Fibroblast of the conjunctiva (primary cell): ENCODE results near the gene CNN2.
"Not testable (repeated sequence)": the region's sequence is repeated elsewhere in the genome, so short reads cannot be mapped to it uniquely, and the experiment has no call there.

Source experiments
- DNase-seq: peaks from one replicate; pipeline ENCODE4 v3.0.0-alpha.2; 2010; ENCODE audit warnings: low read depth

The CNN2 gene

DNA sequence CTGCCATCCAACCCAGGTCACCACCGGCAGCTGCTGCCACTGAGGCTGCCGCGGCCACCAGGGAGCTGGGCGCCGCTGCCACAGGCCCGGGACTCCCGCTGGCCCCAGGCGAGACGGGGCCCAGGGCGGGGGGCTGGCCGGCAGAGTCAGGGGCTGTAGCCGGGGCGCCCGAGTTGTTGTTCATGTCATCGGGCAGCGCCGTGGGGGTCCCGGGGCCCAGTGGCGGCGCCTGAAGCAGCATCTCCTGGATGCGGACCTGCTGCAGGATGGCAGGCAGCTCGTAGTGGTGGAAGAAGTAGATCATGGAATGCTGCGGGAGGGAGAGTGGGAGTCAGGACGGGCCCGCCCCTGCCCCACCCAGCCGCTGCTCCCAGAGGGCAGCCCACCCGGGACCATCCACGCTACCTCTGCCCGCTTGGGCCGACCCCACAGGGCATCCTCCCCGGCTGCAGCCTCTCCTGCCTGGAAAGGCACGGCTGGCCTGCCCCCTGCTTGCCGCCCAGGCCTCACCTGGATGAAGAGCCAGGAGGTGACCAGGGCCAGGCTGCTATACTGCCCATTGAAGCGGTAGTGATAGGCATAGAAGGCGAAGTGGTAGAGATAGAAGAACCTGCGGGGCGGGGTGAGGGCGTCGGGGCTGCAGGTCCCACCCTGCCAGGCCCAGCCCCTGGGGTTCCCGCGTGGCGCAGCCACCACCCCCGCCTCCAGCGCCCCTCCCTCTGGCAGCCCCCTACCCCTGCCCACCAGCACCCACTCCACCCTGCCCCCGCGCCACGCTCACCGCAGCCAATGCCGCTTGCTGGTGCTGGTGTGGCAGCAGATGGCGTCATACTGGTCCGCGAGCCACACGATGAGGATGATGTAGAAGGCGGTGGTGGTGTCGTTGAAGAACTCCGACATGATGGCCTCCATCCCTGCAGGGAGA, 15.6 kb upstream of the CNN2 start:
- DNase-seq = no peak

DNA sequence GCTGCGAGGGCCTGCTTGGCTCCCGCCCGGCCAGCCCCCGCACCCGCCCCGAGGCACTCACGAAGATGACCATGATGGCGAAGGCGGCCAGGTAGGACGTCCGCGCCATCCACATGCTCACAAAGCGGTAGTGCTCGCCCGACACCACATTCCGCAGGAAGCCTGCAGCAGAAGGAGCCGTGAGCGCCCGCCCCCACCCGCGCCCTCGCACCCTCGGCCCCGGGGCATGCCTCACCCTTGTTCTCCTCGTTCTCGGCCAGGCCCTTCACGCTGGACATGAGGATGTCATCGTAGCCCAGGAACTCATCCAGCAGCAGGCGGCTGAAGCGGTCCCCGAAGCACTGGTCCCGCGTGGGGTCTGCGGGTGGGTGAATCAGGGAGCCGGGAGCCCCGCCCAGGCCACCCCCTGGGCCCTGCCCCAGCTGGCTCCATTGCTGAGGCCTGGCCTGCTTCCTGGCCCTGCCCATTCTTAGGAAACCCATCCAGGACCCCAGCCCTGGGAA, 14.5 kb upstream of the CNN2 start:
- DNase-seq = no peak

DNA sequence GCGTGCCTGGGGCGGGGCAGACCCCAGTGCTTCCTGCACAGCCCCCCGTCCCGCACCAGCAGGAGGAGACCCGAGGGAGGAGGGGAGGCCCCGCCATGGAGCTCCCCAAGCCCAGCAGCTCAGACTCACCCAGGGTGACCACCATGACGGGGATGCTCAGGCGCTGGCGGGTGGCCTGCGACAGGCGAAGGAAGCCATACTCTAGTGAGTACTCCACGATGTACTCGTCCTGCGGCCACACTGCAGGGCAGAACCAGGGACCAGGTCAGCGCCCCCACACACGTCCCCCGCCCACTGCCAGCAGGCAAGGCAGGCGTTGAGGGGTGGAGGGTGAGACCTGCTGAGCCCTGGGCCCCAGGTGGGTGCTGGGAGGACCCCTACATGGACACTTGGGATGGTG, 14.1 kb upstream of the CNN2 start:
- no peak for DNase-seq

DNA sequence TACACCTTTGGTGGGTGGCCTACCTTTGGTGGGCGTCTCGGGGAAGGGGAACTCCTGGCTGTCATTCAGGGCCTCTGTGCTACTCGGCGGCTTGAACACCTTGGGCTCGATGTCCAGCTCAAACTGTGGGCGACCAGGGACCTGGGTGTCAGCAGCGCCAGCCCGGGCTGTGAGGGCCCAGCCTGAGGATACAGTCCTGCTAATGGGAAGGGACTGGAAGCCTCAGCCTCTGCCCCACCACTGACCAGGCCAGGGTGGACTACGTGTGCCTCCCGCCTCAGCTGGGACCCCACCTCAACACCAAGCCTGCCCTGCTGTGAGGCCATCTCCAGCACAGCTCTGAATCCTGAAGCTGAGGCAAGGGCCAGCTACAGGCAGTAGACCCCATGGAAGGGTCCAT, 13.2 kb upstream of the CNN2 start:
- DNase-seq = no peak

DNA sequence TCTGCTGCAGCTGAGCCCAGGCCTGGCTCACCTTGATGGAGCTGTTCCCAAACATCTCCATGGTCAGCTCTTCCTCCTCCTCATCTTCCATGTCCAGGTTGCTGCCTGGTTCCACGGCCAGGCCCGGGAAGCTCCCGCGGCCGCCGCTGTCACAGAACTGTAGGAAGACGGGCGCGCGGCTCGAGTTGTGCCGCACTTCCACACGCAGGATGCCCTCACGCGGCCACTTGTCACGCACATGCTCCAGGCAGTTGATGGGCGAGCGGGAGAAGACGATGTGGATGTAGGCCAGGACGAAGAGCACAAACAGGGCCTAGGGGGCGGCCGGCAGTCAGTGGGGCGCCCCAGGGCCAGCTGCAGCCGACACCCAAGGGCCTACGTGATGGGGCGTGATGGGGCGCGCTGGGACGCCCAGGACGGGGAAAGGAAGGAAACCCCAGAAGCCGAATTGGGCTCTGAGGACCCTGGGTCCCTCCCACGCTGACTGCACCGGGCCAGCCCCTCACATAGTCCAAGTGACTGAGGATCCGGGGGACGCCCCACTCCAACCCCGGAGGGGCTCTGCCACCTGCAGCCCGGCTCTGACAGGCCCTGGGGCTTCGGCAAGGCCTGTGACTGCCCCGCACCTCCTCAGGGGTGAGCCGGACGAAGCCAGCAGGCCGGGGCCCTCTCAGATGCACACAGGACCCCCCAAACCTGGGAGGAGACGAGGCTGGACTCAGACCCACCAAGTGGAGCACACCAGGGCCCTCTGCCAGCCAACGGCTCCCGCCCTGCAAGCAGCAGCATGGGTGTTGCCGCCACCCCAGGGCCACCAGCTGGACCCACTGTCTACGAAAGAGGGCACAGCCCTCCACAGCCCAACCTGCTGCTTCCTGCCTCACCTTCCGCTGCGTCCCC, 12.0 kb upstream of the CNN2 start:
- no peak for DNase-seq

DNA sequence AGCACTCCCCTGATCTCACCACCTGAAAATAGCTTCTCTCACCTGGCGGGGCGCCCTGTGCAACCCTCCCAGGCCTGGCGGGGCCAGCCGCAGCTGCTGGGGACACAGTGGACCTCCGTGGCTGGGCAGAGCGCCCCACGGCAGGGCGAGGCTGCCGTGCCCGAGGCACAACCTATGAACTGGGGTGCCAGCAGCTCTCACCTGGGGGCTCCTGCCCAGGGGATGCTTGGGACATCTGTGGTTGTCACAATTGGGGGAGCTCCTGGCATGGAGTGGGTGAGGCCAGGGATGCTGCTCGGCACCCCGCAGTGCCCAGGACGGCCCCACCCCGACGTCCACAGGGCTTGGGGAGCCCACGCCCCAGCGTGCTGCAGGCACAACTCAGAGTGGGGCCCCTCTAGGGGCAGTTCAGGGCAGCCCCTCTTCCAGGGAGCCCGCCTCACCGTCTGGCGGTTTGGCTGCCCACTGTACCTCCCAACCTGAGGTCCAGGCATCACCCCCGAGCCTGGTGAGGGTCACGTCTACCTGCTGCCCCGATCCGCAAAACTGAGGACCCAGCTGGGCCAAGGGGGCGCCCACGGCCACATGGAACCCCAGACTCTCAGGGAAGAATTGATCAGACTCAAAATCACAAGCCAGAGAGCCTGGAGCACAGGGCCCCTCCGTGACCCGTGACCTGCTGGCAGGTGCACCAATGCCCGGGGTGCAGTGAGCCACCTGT, 11.2 kb upstream of the CNN2 start:
- no peak for DNase-seq

DNA sequence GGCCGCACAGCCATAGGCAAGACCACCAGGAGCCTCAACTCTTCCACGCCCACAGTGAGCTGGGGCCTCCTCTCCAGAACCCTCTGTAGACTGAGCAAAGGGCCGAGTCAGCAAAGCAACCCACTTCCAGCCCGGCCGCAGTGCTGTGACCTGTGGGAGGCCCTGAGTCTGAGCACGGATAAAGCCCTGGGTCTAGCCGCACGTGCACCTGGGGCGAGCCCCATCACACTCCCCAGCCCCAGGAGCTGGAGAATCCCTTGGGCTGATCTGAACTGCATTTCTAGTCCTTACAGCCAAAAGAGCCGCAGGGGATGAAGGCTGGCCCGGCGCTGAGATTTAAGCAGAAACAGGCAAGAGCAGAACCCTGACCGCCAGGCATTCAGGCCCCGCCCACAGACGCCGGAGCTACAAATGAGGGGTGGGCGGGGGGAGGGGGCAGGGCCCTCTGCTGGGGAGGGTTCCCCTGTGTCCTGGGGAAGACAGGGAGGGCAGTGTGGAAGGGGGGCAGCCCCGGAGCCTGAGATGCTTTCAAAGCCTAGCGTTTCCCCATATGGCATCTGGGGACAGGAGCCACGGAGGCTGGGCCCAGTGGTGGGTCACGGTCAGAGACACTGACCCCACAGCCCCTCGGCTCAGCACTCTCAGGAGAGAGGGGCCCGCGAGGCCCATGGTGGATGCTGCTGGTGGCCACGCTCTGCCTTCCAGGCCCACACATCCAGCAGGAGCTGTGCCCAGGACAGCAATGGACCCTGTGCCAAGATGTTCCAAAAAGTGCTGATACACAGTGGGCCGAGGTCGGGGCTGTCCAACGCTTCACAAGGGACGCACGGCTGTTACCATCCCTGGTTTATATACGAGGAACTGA, 10.4 kb upstream of the CNN2 start:
- no peak for DNase-seq

DNA sequence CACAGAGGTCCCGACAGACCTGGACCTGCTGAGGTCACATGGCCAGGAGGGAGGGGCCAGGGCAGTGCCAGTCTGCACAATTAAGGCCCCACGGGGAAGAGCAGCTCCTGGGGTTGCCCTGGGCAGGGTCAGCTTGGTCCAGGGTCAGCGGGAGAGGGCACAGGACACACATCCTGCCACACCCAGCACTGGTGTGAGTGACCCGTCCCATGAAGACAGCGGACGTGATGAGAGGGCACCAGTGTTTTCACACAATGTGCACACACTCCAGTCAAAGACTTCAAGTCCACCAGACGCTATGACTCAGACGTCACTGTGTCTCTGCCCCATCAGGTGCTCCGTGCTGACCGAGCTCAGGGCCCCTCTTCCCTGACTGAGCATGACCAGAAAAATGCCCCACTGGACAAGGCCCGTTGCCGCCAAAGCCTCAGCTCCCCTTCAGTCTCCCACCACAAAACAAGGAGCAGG, 9.7 kb upstream of the CNN2 start:
- DNase-seq = no peak

DNA sequence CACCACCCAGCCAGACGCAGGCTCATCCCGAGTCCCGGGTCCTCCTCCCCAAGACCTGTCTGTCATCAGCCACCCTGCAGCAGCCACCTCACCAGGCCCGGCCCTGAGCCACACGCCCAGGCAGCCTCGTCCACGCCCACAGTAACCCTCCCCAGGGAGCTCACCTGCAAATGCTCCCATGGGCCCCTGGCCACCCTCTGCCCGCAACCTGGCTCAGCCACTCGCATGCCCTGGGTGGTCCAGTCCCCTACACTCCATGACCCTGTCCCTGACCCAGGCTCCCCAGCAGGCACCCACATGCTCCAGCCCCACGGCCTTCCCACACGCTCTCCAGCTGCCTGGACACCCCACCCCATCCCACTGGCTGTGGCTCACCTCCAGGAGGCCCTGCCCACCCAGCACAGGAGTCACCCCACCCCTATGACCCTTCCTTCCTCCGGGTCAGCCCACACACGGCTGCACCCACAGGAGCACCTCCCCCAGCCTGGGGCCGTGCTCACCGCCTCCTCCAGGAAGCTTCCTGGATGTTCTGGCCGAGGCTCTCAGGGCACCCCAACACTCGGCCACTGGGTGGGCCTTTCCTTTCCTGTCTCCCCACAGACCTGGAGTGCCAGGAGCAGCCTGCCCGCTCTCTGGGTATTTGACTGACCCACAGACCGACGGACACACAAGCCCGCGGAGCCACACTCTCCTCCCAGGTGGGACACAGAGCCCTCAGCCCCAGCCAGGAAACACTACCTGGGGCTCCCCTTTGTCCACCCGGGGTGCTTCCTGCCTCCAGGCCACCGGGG, 9.1 kb upstream of the CNN2 start:
- no peak for DNase-seq

DNA sequence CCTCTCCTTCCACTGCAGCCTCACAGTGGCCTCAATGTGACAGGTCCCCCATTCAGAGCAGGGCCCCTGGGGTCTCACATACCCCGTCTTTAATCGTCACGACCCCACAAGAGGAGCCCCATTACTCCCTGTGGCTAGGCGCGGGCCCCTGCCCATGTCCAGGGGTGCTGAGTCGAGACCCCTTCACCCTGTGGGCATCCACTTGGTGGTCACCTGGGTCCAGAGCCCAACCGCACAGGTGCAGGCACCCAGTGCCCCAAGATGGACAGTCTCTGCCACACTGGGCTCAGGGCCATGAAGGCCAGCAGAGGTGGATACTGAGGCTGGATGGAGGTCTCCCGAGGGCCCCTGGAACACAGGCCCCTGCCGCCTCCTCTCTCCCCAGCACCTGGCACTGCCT, 8.5 kb upstream of the CNN2 start:
- DNase-seq = no peak

DNA sequence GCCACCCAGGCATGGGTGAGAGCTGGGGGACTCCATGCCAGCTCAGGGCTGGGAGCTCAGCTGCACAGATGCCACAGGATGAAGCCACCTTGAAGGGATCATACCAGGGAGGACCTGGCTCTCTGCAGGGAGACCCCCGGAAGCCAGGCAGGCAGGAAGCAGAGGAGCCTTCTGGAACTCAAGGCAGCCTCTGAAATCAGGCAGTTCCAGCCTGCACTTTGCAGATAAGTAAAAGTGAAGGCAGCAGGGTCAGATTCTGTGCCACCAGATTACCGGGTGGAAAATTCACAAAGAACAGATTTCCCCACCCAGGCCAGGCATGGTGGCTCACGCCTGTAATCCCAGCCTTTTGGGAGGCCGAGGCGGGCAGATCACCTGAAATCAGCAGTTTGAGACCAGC, 8.0 kb upstream of the CNN2 start:
- DNase-seq = no peak

DNA sequence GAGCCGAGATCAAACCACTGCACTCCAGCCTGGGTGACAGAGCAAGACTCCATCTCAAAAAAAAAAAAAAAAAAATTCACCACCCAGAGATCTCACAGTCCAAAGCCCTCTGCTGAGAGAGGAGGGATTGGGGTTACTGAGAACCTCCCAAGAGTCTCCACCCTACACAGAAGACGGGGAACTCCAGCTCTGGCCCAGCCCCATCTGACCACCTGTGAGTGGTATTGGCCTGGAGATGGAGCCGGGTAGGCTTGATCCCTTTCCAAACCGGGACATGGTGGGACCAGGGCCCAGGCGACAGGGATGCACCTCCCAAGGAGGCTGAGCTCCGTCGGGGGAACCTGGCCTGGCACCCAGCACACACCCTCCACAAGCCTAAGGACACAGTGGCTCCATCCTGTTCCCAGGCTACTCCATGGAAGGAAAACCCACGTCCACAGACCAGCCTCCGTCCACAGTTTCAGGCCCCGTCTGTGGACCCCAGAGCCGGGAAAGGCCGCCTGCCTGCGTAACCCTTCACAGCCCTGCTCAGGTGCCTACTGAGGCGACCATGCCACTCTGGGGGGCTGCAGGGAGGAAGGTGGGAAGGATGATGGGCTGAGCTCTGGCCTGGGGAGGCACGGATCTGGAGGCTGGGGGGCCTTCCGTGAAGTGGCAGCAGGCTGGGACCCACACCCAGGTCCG, 7.3 kb upstream of the CNN2 start:
- no peak for DNase-seq

DNA sequence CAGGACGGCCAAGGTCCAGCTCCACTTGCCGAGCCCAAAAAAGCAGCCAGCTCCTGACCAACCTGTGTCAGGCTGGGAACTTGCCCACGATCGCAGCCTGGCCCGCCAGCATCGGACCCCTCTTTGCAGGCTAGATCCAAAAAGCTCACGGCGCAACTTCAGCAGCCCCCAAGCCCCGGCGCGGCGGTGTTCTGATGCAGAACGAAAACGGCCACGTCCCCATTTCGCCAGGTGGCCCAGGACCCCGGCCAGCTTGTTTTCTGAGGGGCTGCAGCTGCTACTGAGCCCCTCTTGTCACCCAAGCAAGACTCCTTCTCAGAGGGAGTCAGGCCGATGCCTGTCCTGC, 6.8 kb upstream of the CNN2 start:
- no peak for DNase-seq

DNA sequence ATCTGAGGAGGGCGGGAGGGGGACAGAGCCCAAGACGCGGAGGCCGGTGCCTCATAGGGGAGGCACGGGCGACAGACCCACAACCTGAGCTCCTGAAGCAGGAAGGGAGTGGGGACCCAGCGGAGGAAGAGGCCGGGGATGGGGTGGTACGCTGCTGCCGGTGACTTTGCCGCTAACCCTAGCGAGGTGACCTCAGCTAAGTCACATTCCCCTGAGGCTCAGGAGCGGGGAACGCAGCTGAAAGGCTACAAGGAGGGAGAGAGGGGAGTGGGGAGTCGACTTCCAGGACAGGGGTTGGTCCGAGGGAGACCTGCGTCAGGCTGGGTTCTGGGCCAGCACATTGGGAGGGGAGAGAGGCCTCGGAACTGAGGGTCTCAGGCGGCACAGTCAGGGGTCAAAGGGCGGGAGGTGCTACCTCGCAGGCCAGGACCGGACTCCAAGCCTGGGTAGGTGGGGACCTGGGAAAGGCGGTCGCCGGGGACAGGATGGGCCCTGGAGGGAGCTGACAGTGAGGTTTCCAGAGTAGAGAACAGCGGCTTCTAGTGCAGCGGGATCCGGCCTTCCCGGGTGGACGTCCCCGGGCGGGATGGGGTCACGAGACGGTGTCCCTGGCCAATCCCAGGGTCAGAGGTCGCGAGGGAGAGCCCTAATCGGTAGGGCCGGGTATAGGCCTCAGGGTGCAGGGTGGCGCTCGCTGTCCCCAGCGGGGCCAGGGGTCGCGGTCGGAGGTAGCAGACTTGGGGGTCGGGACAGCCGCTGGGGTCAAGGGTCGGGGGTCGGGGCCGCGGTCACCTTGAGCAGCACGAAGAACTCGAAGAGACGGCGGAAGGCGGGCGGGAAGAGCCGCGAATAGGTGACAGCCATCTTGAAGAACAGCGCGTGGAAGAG, 6.2 kb upstream of the CNN2 start:
- no peak for DNase-seq

DNA sequence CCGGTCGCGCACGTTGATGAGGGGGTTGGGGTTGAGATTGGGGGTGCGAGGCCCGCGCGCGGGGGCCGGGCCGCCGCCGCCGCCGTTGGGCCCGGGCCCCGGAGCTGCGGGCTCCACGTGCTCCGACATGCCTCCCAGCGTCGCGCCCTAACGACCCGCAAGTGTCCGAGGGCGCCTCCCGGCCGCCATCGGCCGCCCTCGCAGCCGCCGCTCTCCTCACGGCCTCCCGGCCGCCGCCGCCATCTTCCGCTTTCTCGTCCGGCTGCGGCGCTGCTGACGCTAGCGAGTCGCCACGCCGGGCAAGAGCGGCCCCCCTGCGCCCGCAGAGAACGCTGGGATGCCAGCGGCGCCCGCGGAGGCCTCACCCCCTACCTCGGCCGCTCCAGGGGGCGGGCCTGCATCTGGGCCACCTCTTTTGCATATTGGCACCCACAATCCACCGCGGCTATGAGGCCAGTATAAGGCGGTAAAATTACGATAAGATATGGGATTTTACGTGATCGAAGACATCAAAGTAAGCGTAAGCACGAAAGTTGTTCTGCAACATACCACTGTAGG, 5.5 kb upstream of the CNN2 start, which contains the start of gene TMEM259:
TMEM259 (minus strand) TSS at position 256 of the 558 bp plus-strand sequence; CDS start at position 129, 127 bp downstream.
- DNase-seq = peak; percentile 95

DNA sequence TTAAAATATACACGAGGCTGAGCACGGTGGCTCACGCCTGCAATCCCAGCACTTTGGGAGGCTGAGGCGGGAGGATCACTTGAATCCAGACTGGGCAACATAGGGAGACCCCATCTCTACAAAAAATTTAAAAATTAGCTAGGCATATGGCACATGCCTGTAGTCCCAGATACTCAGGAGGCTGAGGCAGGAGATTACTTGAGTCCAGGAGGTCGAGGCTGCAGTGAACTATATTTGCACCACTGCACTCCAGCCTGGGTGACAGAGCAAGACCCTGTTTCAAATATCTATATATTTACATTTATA, 2.6 kb upstream of the CNN2 start:
- not testable (repeated sequence) for DNase-seq

DNA sequence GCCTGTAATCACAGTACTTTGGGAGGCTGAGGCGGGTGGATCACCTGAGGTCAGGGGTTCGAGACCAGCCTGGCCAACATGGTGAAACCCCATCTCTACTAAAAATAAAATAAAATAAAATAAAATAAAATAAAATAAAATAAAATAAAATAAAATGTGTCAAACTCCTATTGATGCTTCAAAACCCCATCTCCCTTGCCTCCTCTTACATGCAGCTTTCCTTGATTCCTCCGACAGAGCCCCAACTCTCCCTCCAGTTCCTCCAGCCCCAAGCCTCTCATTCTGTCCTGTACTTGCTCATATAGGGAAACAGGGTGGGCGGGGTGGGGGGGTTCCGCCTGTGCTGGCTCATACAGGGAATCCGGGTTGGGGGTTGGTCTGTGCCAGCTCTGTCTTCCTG, 1.3 kb upstream of the CNN2 start:
- DNase-seq = not testable (repeated sequence)
